Stimulated activated CD8-positive, alpha-beta memory T cell treated with anti-CD3 and anti-CD28 coated beads, Interleukin-7, amount 100 ng/mL, for 1 hour (primary cell): ENCODE measurements around the gene LRRC38.
"Not testable (repeated sequence)": the region's sequence is repeated elsewhere in the genome, so short reads cannot be mapped to it uniquely, and the experiment has no call there.

Experiments
- DNase-seq, 2 donors: peaks; one replicate each; pipeline ENCODE4 v3.0.0-alpha.2; 2020; ENCODE audit warnings: low read depth in 2 of 2

Gene LRRC38

GRCh38 chr1:13513895-13514546, at the start of gene LRRC38:
Gene LRRC38, minus strand, starts transcription at chr1:13514003. Its CDS starts 410 bp downstream, at chr1:13513593.
- DNase-seq = no peak

- not testable (repeated sequence) for DNase-seq
These were observed 49.2 kb upstream of the LRRC38 start for GRCh38 chr1:13562981-13563380.

GRCh38 chr1:13560541-13560940, 46.7 kb upstream of the LRRC38 start:
- DNase-seq = no peak

- DNase-seq = no peak
These were observed 42.5 kb upstream of the LRRC38 start for GRCh38 chr1:13556224-13556764.

- no peak for DNase-seq
These were observed 41.0 kb upstream of the LRRC38 start for GRCh38 chr1:13554798-13555197.

- no peak for DNase-seq
These were observed 36.9 kb upstream of the LRRC38 start for GRCh38 chr1:13550663-13551062.

- DNase-seq = no peak
These were observed 35.7 kb upstream of the LRRC38 start for GRCh38 chr1:13549521-13549920.

- no peak for DNase-seq
These were observed 35.2 kb upstream of the LRRC38 start for GRCh38 chr1:13549021-13549420.

- no peak for DNase-seq
These were observed 34.5 kb upstream of the LRRC38 start for GRCh38 chr1:13548281-13548680.

- DNase-seq = no peak
These were observed 33.0 kb upstream of the LRRC38 start for GRCh38 chr1:13546791-13547190.

GRCh38 chr1:13544221-13544556, 30.4 kb upstream of the LRRC38 start:
- DNase-seq = no peak

GRCh38 chr1:13543451-13544220, 29.8 kb upstream of the LRRC38 start:
- DNase-seq = no peak

- DNase-seq = no peak
These were observed 27.8 kb upstream of the LRRC38 start for GRCh38 chr1:13541435-13542215.

- DNase-seq = no peak
These were observed 27.1 kb upstream of the LRRC38 start for GRCh38 chr1:13540866-13541265.

- DNase-seq = no peak
These were observed 25.9 kb upstream of the LRRC38 start for GRCh38 chr1:13539683-13540082.

- no peak for DNase-seq
These were observed 25.0 kb upstream of the LRRC38 start for GRCh38 chr1:13538832-13539231.

- DNase-seq = no peak
These were observed 22.8 kb upstream of the LRRC38 start for GRCh38 chr1:13536571-13536970.

- DNase-seq = no peak
These were observed 21.4 kb upstream of the LRRC38 start for GRCh38 chr1:13535227-13535626.

GRCh38 chr1:13528320-13528719, 14.5 kb upstream of the LRRC38 start:
- DNase-seq = no peak

GRCh38 chr1:13523780-13524477, 10.1 kb upstream of the LRRC38 start:
- no peak for DNase-seq

GRCh38 chr1:13520985-13521384, 7.2 kb upstream of the LRRC38 start:
- no peak for DNase-seq
